Epidermal melanocyte (primary cell): ENCODE results near the gene MCCD1.
"Not testable (repeated sequence)": the region's sequence is repeated elsewhere in the genome, so short reads cannot be mapped to it uniquely, and the experiment has no call there.

Experiments used
- DNase-seq: peaks from one replicate; pipeline ENCODE4 v3.0.0; 2011; ENCODE audit warnings: low spot score; ENCODE audit not compliant: insufficient read length

MCCD1 gene

DNA sequence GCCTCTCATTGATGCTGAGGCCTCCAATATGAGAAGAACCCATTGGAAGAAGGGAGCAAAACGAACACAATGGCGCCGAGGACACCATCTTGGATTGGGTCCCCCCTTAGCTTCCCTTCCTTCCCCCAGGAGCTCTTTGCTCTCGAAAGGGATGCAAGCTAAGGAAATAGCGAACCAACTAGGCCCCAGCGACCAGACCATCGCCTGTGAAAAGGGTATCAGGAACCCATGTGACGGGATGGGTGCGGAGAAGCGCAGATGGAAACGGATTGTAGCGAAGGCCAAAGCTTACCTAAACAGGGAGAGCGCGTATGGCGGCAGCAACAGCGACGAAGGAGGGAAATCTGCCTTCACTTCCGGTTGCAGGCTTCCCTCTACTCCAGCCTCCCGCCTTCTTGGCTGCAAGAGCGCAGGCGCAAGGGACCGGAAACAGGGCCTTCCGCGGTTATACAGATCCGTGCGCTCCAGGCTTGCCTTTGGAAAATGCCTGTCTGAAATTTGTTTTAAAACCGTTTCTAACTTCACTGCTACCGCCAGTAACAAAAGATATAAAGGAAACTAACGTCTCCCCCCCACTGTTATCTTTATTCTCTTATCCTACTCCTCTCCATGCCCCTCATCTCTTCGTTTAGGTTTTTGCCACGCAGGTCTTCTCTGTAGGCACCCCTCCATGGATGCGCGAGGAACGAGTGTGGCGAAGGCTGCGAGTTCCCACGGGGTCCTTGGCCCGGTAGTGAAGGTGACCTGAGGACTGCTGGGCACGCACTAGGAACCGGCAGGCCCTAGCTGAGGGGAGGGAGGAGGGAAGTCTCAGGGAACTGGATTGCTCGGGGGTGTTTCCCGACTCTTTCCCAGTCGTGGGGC is 13.1 kb downstream of the MCCD1 start, which contains the start of gene DDX39B:
DDX39B (minus strand) TSS at position 346 of the 864 bp plus-strand sequence. CDS start 1,471 bp downstream, outside the sequence.
- peak; percentile 91 for DNase-seq

DNA sequence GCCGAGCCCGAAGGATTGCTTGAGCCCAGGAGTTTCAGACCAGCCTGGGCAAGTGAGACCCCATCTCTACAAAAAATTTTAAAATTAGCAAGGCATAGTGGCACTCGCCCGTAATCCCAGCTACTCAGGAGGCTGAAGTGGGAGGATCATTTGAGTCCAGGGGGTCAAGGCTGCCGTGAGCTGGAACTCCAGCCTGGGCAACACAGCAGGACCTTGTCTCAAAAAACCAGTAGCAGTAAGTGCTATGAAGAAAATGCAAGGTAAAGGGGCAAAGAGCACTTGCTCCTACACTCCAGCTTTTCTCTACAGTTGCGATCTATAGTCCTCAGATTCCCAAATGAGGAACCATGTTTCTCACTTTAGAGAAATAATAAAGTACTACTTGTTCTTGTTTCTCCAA is 14.9 kb downstream of the MCCD1 start:
- no peak for DNase-seq

GRCh38 chr6:31544676-31545075 is 15.9 kb downstream of the MCCD1 start:
- no peak for DNase-seq

- no peak for DNase-seq
Measured at GRCh38 chr6:31545291-31545690, 16.5 kb downstream of the MCCD1 start.

- no peak for DNase-seq
Measured at GRCh38 chr6:31546339-31546957, 17.7 kb downstream of the MCCD1 start, which contains the start of gene ATP6V1G2. Gene ATP6V1G2, minus strand, starts transcription at chr6:31546608. Its CDS starts 49 bp downstream, at chr6:31546559.

- DNase-seq, result peak; percentile 85
Measured at GRCh38 chr6:31546958-31547726, 18.4 kb downstream of the MCCD1 start, which contains the start of gene NFKBIL1. Gene NFKBIL1, plus strand, starts transcription at chr6:31547608. Its CDS starts 87 bp downstream, at chr6:31547695.

GRCh38 chr6:31547727-31548543 is 19.2 kb downstream of the MCCD1 start:
- no peak for DNase-seq

- no peak for DNase-seq
Measured at GRCh38 chr6:31548544-31548873, 19.7 kb downstream of the MCCD1 start.

DNA sequence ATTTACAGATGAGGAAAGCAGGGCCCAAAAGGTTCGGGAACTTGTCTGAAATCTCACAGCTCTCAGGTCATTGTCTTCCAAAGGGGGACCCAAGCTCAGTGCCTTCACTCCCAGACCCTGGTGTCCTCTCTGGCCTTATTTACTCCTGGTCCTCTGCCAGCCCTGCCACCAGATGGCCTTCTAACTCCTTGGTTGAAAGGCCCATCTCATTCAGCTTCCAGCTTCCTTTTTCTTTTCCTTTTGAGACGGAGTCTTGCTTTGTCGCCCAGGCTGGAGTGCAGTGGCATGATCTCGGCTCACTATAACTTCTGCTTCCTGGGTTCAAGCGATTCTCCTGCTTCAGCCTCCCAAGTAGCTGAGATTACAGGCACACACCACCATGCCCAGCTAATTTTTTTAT is 22.6 kb downstream of the MCCD1 start:
- DNase-seq, result not testable (repeated sequence)

GRCh38 chr6:31556307-31556706 is 27.5 kb downstream of the MCCD1 start:
- no peak for DNase-seq

DNA sequence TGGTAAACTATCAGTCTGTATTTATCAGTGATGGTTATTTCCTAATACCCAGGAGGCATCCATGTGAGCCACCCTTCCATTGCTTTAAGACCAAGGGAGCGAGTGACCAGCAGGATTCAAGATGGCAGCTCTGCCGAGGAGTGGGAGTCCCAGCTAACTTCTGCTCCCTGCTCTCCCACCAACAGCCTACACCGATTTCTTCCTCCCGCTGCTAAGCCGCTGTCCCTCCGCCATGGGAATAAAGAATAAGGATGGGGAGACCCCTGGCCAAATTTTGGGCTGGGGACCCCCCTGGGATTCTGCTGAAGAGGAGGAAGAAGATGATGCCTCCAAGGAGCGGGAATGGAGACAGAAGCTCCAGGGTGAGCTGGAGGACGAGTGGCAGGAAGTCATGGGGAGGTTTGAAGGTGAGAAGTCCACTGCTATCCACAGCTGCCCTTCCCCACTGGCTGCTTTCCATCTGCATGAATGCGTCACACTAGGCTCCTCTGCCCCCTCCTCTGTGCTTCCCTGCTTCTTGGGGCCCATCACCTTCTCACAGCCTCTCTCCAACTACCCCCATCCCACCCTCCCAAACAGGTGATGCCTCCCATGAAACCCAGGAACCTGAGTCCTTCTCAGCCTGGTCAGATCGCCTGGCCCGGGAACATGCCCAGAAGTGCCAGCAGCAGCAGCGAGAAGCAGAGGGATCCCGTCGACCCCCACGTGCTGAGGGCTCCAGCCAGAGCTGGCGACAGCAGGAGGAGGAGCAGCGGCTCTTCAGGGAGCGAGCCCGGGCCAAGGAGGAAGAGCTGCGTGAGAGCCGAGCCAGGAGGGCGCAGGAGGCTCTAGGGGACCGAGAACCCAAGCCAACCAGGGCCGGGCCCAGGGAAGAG is 28.9 kb downstream of the MCCD1 start:
- no peak for DNase-seq

GRCh38 chr6:31558318-31558625 is 29.5 kb downstream of the MCCD1 start:
- no peak for DNase-seq

GRCh38 chr6:31558631-31559500 is 30.1 kb downstream of the MCCD1 start:
- no peak for DNase-seq

- no peak for DNase-seq
Measured at GRCh38 chr6:31559606-31559957, 30.8 kb downstream of the MCCD1 start.

- DNase-seq, result no peak
Measured at GRCh38 chr6:31559958-31560696, 31.4 kb downstream of the MCCD1 start.

GRCh38 chr6:31560697-31561058 is 31.9 kb downstream of the MCCD1 start:
- no peak for DNase-seq

GRCh38 chr6:31567531-31568370 is 39.0 kb downstream of the MCCD1 start:
- no peak for DNase-seq

DNA sequence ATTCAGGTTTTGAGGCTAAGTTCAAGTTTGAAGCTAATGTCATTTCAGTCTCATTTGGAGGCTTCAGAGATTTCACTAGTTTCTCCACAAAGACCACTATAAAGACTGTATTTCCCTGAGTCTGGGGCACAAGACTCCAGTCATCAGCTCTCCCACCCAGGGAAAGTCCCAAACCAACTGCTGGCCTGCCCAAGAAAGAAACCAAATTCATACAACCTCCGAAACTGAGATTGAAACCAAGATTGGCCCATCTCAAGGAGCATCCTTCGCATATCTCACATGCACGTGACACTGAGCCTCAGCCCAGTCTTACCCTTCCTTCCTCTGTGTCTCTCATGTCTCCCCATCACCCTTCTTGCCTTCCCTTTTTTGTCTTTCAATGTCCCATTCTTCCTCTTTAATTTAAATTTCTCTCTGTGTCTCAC is 39.8 kb downstream of the MCCD1 start:
- no peak for DNase-seq
